Transverse colon (tissue), 4 donors: Measurements from ENCODE around the gene VPS52. TPM values are rescaled to one million over a fixed set of nuclear protein-coding genes. Genes with fewer than 3 reads are reported as not detected.
"Not testable (repeated sequence)": the region's sequence is repeated elsewhere in the genome, so short reads cannot be mapped to it uniquely, and the experiment has no call there.

Experiments used
- DNase-seq: peaks from one replicate; pipeline ENCODE4 v3.0.0-alpha.2; 2019
- H3K27ac ChIP-seq, 4 donors: fragments of 200-600 bp; sonication (generic); 2 replicates each; pipeline ENCODE4 v1.5.1; 2016 to 2018; ENCODE audit warnings: inconsistent platforms in 4 of 4
- H3K27me3 ChIP-seq: fragments of 200-600 bp; sonication (generic); 2 replicates; pipeline ENCODE4 v1.5.1; 2017; ENCODE audit warnings: inconsistent platforms
- H3K36me3 ChIP-seq, 4 donors: fragments of 200-600 bp; sonication (generic); 2 replicates each; pipeline ENCODE4 v1.5.1; 2017 to 2019; ENCODE audit warnings: inconsistent platforms in 4 of 4
- H3K4me1 ChIP-seq, 4 donors: fragments of 200-600 bp; sonication (generic); 2 replicates each; pipeline ENCODE4 v1.5.1; 2017 to 2020; ENCODE audit warnings: inconsistent platforms in 4 of 4
- H3K4me3 ChIP-seq, 4 donors: fragments of 200-600 bp; sonication (generic); 1 replicate in 1 of 4; 2 replicates in 3 of 4; pipeline versions ENCODE4 v1.5.1 to v1.6.1; 2017 to 2019; ENCODE audit warnings: inconsistent platforms in 4 of 4
- H3K9me3 ChIP-seq, 2 donors: fragments of 200-600 bp; sonication (generic); 2 replicates each; pipeline ENCODE4 v1.5.1; 2017 to 2019; ENCODE audit warnings: inconsistent platforms in 2 of 2
- CTCF ChIP-seq, 5 experiments: fragments of 200-600 bp in 3 of 5; fragments of 450-650 bp in 2 of 5; sonication (generic) in 3 of 5; IDR thresholded peaks; 1 replicate in 2 of 5; 2 replicates in 3 of 5; pipeline ENCODE4 v1.5.1; 2016 to 2017; ENCODE audit warnings: antibody characterized with exemption in 5 of 5, inconsistent platforms in 3 of 5, mild to moderate bottlenecking in 2 of 5, moderate library complexity in 1 of 5
- EP300 ChIP-seq: sonication (generic); formaldehyde crosslinking; IDR thresholded peaks from one replicate; pipeline ENCODE4 v1.6.1; 2017; ENCODE audit warnings: antibody characterized with exemption, low read depth
- POLR2A ChIP-seq: fragments of 450-650 bp; IDR thresholded peaks from one replicate; pipeline ENCODE4 v1.6.1; 2016; ENCODE audit warnings: antibody characterized with exemption, mild to moderate bottlenecking, moderate library complexity
- POLR2AphosphoS5 ChIP-seq, 3 donors: sonication (generic); formaldehyde crosslinking; IDR thresholded peaks; one replicate each; pipeline ENCODE4 v1.6.1; 2016; ENCODE audit warnings: antibody characterized with exemption in 3 of 3
- WGBS, 2 donors: methylation state at CpG; one replicate each; pipeline ENCODE4 v1.1.5; 2018; ENCODE audit warnings: low coverage in 1 of 2; 5-methylcytosine and 5-hydroxymethylcytosine counted together
- in situ Hi-C, 4 donors: fragments of 200-750 bp; cut with MboI; loops; one replicate each; pipeline versions ENCODE4 v1.15.0 to v1.15.1; 2017; ENCODE audit warnings: low sequenced_read_pairs in 3 of 4, low pct_ligation_motif_present in 1 of 4, low pct_unique_long_range_greater_than_20kb in 1 of 4
- intact Hi-C: fragments of 100-400 bp; cut with DNase I; formaldehyde crosslinking; loops from one replicate; pipeline ENCODE4 v1.15.1; 2023; ENCODE audit warnings: low total_unique reads
- total RNA-seq, 4 donors: library from RNA; depleted of rRNA; stranded (reverse); fragments of >200 nt; gene quantifications; one replicate each; pipeline ENCODE4 v1.1.0, GENCODE V29; 2016

VPS52 gene
- total RNA-seq, 4 donors from 2014 or later: 52.4 to 93.3 (median 63.4) TPM

GRCh38 chr6:33236852-33237251 lies 34.8 kb downstream of the VPS52 start:
- Histone ChIP-seq H3K36me3 (no peaks in the 10 kb centered on the region), H3K27ac (no peak overlapping the region), H3K4me3 (no peak overlapping the region), H3K4me1 (no peaks in the 10 kb centered on the region), H3K9me3 (no peaks in the 10 kb centered on the region), H3K27me3 (peaks cover 58% of the 10 kb centered on the region)
- intact Hi-C loops: no loop called here
- DNase-seq: no peak
- WGBS, 2 donors: 83 to 88% methylated on average over 2 to 6 of the region's 6 CpGs
- in situ Hi-C loops: loop anchor here in 2 of 4 donors (25.0 kb wide), 2 partner anchors 125 to 225 kb away; partner anchors contain the start of gene HLA-DOA (in 1 of the 2)
- TF ChIP-seq CTCF (IDR thresholded peaks at IDR 0.05) (no peak), POLR2A (no peak), EP300 (no peak), POLR2AphosphoS5 (IDR thresholded peaks at IDR 0.05) (no peak)

DNA sequence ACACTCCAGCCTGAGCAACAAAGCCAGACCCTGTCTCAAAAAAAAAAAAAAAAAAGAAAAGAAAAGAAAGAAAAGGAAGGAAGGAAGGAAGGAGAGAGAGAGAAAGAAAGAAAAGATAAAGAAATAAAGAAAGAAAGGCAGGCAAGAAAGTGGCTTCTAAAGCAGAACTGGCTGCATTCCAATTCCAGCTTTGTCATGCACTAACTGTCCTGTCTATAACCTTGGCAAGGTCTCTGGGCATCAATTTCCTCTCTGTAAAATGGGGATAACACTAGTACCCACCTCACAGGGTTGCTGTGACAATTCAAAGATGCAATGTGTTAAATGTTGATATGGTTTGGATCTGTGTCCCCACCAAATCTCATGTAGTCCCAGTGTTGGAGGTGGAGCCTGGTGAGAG lies 35.3 kb downstream of the VPS52 start:
- Histone ChIP-seq H3K4me1 (no peaks in the 10 kb centered on the region), H3K4me3 (no peak overlapping the region), H3K36me3 (no peaks in the 10 kb centered on the region), H3K27ac (no peak overlapping the region), H3K9me3 (no peaks in the 10 kb centered on the region), H3K27me3 (peaks cover 59% of the 10 kb centered on the region)
- no peak for DNase-seq
- in situ Hi-C loops (loop anchor here in 2 of 4 donors (25.0 kb wide), 2 partner anchors 124 to 224 kb away; partner anchors contain the start of gene HLA-DOA (in 1 of the 2)), intact Hi-C loops (no loop called here)
- TF ChIP-seq EP300 (no peak), POLR2AphosphoS5 (IDR thresholded peaks at IDR 0.05) (no peak), CTCF (IDR thresholded peaks at IDR 0.05) (no peak), POLR2A (no peak)

GRCh38 chr6:33235221-33235634 lies 36.4 kb downstream of the VPS52 start:
- 36 to 37% methylated on average over 5 to 6 of the region's 6 CpGs for WGBS, 2 donors
- Histone ChIP-seq H3K4me1 (no peaks in the 10 kb centered on the region), H3K27me3 (peaks cover 55% of the 10 kb centered on the region), H3K36me3 (no peaks in the 10 kb centered on the region), H3K4me3 (no peak overlapping the region), H3K27ac (no peak overlapping the region), H3K9me3 (no peaks in the 10 kb centered on the region)
- intact Hi-C loops: no loop called here
- TF ChIP-seq CTCF (IDR thresholded peaks at IDR 0.05) (no peak), POLR2A (no peak), EP300 (no peak), POLR2AphosphoS5 (IDR thresholded peaks at IDR 0.05) (no peak)
- in situ Hi-C loops: loop anchor here in 2 of 4 donors (25.0 kb wide), 2 partner anchors 123 to 223 kb away; partner anchors contain the start of gene HLA-DOA (in 1 of the 2)
- no peak for DNase-seq

- H3K4me3 ChIP-seq, H3K27ac ChIP-seq, H3K4me1 ChIP-seq, intact Hi-C loops, H3K36me3 ChIP-seq, DNase-seq, H3K9me3 ChIP-seq: not testable (repeated sequence)
- peaks cover 54% of the 10 kb centered on the region for H3K27me3 ChIP-seq
- 43 to 64% methylated on average over 11 to 14 of the region's 14 CpGs for WGBS, 2 donors
- in situ Hi-C loops: loop anchor here in 2 of 4 donors (25.0 kb wide), 2 partner anchors 114 to 214 kb away; partner anchors contain the start of gene HLA-DOA (in 1 of the 2)
These were observed 45.1 kb downstream of the VPS52 start for GRCh38 chr6:33226503-33227120.
